ENCODE data around the gene CLEC16A. TPM values are rescaled to one million over a fixed set of nuclear protein-coding genes. Genes with fewer than 3 reads are reported as not detected.

Gene CLEC16A
- total RNA-seq, 1 experiment from 2014 or later = 10.8 TPM

DNA sequence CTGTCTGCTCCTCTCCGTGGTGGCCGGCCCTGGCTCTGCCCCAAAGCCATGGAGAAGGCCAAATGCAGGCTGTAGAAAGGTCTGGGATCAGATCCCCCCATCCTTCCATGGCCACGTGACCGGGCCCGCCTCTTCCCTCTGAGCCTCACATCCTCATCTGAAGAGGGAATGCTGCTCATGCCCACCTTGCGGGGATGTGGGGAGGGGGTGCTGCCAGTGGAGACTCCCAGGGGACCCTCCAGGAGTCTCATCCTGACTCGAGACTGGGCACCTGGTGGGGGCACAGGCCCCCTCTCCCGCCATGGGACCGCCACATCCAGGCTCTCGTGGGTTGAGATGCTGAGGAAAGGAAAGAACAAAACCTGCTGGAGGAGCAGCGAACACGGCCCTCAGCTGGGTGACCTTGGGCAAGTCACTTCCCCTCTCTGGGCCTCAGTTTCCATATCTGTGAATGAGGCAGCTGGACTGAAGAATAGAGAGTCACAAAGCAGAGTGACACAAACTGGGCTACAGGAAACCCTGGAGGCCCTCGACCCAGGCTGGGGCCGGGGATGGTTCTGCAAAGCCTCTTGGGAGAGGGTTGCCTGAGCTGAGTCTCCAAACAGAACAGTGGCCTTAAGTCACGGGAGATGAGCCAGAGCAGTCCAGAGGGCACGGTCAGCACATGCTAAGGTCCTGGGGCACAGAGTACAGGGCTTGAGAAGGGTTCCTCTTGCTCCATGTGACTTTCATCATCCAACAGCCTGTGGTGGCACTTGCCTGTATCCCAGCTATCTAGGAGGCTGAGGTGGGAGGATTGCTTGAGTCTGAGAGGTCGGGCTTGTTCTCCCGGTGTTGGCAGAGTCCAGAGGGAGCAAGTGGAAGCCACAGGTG is 281.5 kb downstream of the CLEC16A start:
- DNase-seq (ENCODE audit: extremely low read depth, low read depth) = no peak

DNA sequence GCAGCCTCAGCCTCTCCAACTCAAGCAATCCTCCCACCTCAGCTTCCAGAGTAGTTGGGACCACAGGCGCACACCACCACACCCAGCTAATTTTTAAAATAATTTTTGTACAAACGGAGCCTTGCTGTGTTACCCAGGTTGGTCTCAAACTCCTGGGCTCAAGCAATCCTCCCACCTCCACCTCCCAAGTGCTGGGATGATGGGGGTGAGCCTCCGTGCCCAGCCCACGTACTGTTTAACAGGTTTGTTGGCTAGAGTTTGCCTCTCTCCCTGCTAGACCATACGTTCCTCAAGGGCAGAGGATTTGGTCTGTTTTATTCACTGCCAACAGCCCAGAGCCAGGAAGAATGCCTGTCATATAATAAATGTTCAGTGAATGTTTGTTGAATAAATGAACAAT is 285.1 kb downstream of the CLEC16A start:
- no peak for DNase-seq (ENCODE audit: extremely low read depth, low read depth)

DNA sequence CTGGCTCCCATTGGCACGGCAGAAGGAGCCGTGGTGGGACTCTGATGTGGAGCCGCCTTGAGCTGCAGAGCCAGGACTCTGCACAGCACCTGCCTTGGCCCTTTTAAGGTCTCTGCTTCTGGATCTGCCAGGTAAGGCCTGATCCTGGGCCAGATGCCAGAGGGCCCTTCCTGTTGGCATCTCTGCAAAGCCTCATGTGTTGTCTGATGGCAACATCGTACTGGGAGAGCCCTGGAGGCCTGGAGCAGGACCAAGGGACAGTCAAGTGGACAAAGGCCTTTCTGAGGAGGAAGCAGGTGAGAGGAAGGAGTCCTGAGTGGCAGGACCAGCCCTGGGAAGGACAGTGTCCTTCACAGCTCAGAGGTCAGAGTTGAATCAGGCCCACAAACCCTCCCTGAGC is 285.5 kb downstream of the CLEC16A start:
- no peak for DNase-seq (ENCODE audit: extremely low read depth, low read depth)

DNA sequence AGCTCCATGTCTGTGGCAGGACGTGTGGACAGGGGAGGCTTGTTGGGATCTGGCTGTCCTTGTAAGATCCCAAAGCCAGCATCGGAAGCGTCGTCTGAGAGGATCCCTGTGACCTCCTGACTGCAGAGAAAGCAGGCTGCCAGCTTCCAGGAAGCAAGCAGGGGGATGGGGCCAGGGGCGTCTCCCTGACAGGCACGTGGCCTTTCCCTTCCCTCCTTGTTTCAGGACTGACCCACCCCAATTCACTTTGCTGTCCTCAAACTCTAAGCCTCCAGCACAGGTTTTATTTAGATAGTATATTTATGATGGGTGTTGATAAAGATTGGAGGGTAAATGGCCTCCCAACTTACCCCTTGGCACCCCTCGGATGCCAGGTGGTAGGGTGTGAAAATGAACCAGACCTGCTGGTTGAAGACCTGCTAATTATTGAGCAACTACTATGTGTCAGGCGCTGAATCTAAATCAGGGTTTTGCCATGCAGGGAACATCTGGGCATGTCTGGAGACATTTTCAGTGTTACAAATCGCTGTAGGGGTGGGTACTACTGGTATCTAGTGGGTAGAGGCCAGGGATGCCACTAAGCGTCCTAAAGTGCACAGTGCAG is 287.1 kb downstream of the CLEC16A start:
- DNase-seq (ENCODE audit: extremely low read depth, low read depth) = no peak

Other genes with a start within 250 kb of the CLEC16A start
- not detected in 2 replicates for gene TEKT5, start 249.6 kb upstream of the CLEC16A start, total RNA-seq (2014; rRNA removed; shearing (Covaris generic))
- 22.9 and 24.1 TPM in 2 replicates for gene NUBP1, start 200.7 kb upstream of the CLEC16A start, total RNA-seq (2014; rRNA removed; shearing (Covaris generic))
- not detected in 2 replicates for gene TVP23A, start 125.8 kb upstream of the CLEC16A start, total RNA-seq (2014; rRNA removed; shearing (Covaris generic))
- not detected in 2 replicates for gene CIITA, start 67.4 kb upstream of the CLEC16A start, total RNA-seq (2014; rRNA removed; shearing (Covaris generic))
- 35.3 and 41.9 TPM in 2 replicates for gene DEXI, start 2.1 kb upstream of the CLEC16A start, total RNA-seq (2014; rRNA removed; shearing (Covaris generic))

All from NCI-H460 (cell line).